ENCODE measurements around the gene DMBX1. TPM values are rescaled to one million over a fixed set of nuclear protein-coding genes. Genes with fewer than 3 reads are reported as not detected.
A peak's percentile ranks its signal among the peaks of the same experiment; 100 is the strongest.

Gene DMBX1
- total and polyA plus RNA-seq, 9 of the 15 experiments (the other 6 are each of a cell fraction or from before 2014, with no cell fraction given), result 0.25 to 4.3 (median 1.0) TPM

DNA sequence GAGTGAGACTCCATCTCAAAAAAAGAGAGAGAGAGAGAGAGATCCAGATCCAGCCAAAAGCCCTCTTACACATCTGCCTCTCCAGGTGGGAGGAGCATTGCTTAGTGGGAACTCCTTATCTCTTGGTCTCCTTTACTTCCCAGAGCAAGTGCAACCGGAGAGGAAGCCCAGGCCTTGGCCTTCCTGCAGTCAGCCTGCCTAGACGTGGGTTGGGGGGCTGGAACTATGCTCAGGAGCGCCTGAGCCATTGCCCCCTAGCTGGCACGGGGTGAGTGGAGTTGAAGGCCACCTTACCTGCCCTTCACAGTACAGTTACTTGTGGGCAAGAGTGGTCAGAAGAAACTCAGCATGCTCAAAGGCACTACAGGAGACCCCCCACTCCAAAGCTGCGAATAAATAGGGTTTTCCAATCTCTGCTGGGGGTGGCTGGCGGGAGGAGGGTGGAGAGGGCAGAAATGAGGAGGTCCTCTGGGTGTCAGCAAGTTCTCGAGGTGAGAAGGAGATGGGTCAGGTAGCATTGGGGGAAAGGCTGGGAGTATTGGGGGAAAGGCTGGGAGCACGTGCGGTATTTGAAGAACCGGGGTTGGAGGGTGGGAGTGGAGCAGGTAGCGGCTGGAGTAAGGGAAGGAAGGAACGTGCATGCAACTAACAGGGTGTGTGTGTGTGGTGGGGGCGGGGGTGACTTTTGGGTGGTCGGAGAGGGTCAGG, 4.7 kb upstream of the DMBX1 start (continued):
- TF ChIP-seq ZBTB2 (IDR thresholded peaks at IDR 0.05) (no peak), FOXK1 (CRISPR knock-in tag; IDR thresholded peaks at IDR 0.05; ENCODE audit: borderline replicate concordance) (no peak), NBN (IDR thresholded peaks at IDR 0.05; ENCODE audit: low read depth) (no peak), RBM22 (IDR thresholded peaks at IDR 0.05; ENCODE audit: low read depth, low read length, poor library complexity, severe bottlenecking) (no peak), ZFP1 (CRISPR knock-in tag; IDR thresholded peaks at IDR 0.05) (no peak), POU5F1 (IDR thresholded peaks at IDR 0.05; ENCODE audit: borderline replicate concordance, low read depth, low read length, partially characterized antibody) (no peak), CBX8 (IDR thresholded peaks at IDR 0.05; ENCODE audit: borderline replicate concordance, extremely low read depth, low read depth, low read length, poor library complexity, severe bottlenecking) (no peak), ARID3B (CRISPR knock-in tag; IDR thresholded peaks at IDR 0.05; ENCODE audit: borderline replicate concordance) (no peak), THRAP3 (IDR thresholded peaks at IDR 0.05; ENCODE audit: borderline replicate concordance) (no peak), MCM2 (IDR thresholded peaks at IDR 0.05; ENCODE audit: low read depth) (no peak), ZFX (CRISPR knock-in tag; IDR thresholded peaks at IDR 0.05) (peak; percentile 77), GATAD2B (IDR thresholded peaks at IDR 0.05; ENCODE audit: borderline replicate concordance) (no peak), FOXJ3 (CRISPR knock-in tag; IDR thresholded peaks at IDR 0.05) (no peak), ETV1 (tag; conservative IDR thresholded peaks at IDR 0.05; ENCODE audit: low read depth) (0 out of 2 replicates have a peak, but pooled peaks have one; percentile 30), CBFB (CRISPR knock-in tag; IDR thresholded peaks at IDR 0.05) (no peak)
- TF ChIP-seq, protein P1, sequence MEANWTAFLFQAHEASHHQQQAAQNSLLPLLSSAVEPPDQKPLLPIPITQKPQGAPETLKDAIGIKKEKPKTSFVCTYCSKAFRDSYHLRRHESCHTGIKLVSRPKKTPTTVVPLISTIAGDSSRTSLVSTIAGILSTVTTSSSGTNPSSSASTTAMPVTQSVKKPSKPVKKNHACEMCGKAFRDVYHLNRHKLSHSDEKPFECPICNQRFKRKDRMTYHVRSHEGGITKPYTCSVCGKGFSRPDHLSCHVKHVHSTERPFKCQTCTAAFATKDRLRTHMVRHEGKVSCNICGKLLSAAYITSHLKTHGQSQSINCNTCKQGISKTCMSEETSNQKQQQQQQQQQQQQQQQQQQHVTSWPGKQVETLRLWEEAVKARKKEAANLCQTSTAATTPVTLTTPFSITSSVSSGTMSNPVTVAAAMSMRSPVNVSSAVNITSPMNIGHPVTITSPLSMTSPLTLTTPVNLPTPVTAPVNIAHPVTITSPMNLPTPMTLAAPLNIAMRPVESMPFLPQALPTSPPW (CRISPR knock-in tag; IDR thresholded peaks at IDR 0.05), result no peak
- TF ChIP-seq, protein P2, sequence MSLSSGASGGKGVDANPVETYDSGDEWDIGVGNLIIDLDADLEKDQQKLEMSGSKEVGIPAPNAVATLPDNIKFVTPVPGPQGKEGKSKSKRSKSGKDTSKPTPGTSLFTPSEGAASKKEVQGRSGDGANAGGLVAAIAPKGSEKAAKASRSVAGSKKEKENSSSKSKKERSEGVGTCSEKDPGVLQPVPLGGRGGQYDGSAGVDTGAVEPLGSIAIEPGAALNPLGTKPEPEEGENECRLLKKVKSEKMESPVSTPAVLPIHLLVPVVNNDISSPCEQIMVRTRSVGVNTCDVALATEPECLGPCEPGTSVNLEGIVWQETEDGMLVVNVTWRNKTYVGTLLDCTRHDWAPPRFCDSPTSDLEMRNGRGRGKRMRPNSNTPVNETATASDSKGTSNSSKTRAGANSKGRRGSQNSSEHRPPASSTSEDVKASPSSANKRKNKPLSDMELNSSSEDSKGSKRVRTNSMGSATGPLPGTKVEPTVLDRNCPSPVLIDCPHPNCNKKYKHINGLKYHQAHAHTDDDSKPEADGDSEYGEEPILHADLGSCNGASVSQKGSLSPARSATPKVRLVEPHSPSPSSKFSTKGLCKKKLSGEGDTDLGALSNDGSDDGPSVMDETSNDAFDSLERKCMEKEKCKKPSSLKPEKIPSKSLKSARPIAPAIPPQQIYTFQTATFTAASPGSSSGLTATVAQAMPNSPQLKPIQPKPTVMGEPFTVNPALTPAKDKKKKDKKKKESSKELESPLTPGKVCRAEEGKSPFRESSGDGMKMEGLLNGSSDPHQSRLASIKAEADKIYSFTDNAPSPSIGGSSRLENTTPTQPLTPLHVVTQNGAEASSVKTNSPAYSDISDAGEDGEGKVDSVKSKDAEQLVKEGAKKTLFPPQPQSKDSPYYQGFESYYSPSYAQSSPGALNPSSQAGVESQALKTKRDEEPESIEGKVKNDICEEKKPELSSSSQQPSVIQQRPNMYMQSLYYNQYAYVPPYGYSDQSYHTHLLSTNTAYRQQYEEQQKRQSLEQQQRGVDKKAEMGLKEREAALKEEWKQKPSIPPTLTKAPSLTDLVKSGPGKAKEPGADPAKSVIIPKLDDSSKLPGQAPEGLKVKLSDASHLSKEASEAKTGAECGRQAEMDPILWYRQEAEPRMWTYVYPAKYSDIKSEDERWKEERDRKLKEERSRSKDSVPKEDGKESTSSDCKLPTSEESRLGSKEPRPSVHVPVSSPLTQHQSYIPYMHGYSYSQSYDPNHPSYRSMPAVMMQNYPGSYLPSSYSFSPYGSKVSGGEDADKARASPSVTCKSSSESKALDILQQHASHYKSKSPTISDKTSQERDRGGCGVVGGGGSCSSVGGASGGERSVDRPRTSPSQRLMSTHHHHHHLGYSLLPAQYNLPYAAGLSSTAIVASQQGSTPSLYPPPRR (CRISPR knock-in tag; IDR thresholded peaks at IDR 0.05; ENCODE audit: borderline replicate concordance), result no peak
